ENCODE data around the gene GALNT11.

GALNT11 gene

DNA sequence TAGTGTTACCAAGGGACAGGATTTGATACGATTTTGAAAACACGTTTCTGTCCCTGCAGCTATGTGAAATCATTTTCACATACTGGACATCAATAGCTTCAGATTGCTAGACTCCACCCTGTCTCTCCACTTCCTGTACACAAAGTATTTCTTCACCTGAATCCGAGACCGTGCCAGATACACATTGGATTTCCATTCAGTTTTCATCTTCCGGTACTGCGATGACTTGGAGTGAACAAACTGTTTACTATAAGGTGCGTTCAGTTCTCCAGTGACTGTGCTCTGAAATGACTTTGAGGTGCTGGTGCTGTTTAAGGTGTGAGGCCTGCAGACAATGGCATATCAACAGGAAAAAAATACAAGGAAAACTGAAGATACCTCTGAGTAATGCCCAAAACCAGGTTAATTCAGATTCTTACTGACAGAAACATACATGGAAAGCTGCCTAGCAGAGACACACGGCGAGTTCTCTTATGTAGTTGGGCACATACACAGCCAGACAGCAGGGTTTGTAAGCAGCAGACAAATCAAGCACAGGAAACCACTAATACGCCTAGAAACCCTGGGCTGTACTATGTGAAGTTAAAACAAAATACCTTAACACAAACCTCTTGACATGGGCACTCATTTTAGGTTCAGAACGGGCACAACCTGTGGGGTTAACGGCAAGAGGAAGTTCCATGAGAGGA, 119.2 kb downstream of the GALNT11 start:
- no peak for DNase-seq

DNA sequence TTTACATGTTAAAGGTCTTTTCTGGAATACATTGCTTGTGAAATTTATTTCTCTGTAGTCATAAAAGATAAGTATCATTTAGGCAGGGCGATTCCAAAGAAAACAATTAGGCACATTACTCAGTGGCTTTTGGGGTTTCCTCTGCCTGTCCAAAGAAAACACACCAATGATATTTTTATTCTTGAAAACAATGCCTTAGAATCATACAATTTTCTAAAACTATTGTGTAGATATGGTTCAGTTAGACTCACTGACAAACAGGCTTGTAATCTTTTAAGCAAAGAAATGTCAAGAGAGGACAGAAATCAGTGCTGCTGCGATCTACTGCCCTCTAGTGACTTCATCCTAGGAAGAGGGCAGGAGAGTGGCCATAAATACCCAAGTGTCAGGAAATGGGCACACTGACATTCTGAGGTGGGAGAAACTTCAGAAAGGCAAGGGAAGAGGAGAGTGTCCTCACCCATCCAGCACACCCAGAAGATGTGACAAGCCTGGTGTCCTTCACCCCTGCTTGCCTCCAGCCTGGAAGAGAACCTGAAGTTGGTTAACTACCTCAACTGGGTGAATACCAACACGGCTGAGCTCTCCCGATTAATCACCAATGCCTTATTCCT, 120.5 kb downstream of the GALNT11 start:
- DNase-seq, result peak in 3 of 56 donors; percentile 12 to 41 (median 29)

DNA sequence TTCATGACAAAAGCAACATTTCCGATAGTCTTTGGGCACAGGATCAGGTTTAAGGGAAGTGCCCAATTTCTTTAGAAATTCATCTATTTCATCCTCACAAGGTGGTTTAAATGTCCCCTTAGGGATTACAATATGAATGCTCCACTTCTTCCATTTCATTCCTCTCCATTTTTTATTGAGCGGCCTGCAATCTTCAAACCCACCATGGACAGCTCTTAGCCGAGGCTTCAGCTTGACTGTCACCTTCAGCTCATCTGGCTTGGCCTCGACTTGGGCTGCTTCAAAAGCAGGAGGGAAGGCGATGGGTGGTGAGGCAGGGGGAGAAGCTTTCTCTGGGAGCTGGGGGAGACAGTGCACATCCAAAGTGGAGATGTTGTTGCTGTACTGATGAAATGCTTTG, 123.2 kb downstream of the GALNT11 start:
- no peak for DNase-seq

DNA sequence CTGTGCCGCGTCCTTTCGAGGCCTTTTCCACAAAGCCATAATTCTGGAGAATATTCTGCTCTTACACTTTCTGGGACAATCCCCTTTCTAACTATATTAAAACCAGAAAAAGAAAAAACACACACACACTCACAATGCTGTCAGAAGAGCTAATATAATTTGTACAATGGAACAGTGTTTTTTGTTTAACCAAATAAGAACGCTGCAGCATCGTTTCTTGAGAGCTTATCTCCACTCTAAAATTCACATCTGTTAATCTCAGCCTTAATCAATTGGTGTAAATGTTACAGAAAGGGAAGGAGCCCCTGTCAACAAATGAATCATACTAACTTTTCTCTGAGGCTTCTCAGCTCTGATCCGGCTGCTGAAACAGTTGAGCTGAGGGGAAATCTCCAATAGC, 123.9 kb downstream of the GALNT11 start:
- no peak for DNase-seq

DNA sequence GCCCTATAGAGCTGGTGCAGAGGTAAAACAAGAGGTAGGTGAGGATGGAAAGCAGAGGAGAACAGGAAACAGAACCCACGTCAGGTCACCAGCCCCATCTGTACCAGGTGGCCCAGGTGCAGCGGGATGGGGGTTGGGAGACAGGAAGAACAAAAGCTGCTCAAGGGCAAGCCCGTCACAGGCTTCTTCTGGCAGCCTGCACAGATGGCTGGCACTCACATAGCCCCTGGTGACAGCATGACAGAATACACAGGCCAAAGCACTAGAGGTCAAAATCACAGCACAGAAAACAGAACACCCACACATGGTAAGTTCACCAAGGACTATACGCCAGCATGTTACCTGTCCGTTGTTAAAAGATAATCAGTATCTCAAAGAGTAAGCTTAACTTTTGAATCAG, 126.8 kb downstream of the GALNT11 start:
- DNase-seq, result no peak

DNA sequence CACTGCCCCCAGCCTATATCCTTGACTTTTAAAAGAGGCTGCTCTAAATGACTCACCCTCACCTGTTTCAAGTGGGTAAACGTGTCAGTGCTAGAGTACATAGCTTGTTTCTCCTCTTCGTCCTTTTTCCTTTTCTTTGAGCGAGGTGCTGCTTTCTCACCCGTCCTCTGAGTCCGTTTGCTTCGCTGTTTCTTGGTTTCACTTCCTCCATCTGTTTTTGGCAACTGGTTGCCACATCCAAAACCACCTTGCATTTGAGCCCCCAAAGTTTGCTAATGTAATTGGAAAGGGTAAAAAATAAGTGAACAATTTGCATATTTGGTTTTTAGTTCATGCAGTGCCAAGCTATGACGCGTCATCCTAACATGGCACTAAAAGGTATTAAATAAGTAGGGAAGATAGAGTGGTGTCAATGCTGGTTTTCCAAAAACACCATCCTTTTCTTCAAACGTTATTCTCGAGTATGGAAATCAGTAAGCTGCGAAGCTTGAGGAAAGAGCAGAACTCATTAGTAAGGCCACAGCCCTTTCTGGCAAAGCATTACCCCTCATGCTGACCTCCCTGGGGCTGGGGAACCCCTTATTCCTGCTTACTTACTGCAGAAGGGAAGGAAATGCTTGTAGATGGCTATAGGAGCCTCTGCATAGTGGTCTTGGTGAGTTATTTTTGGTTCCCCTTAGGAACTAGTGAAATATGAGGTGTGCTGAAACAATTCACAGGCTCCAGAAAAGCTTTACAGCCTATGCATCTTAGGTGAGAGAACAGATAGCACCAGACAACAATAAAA, 133.5 kb downstream of the GALNT11 start:
- no peak for DNase-seq

DNA sequence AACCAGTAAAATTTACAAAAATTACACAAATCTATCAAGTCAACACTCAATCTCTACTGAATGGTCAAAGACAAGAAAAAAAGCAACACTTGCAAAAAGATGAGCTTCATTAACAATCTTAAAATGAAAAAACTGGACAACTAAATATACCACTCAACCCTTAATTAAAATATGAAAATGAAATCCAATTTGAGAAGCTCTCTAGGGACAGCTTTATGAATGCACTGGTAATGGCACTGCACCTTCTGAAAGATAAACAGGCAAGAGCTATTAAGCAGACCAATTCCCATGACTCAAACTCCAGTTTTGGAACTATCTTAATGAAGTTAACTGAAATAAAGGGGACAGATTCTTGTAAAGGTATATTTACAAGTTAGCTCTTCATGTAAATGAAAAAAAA, 135.7 kb downstream of the GALNT11 start:
- DNase-seq, result no peak

DNA sequence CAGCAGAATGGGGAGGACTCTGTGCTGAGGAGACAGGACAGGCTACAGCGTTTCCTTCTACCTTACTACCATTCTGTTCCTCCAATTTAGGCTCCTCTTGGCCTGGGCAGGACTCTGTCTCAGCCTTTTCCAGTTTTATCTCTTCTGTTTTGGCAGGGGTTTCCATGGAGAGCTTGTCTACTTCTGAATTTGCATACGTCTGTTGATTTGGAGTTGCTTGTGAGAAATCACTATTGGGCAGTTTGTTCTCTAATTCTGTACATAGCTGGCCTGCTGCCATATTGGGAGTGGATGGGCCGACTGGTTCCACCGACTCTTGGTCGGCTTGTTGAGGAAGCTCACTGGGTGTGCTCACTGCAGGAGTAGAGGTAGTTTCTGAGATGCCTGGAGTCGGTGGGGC, 136.8 kb downstream of the GALNT11 start:
- no peak for DNase-seq

All from nucleus accumbens (tissue), 56 donors.